Keratinocyte (primary cell): ENCODE results near the gene UNC79.

Source experiments
- EZH2 ChIP-seq: IDR thresholded peaks from one replicate; pipeline ENCODE4 v1.6.1; 2012; ENCODE audit warnings: inconsistent platforms, mild to moderate bottlenecking, low read length, moderate library complexity
- TF ChIP-seq, protein P1 (sequence below), 3 experiments: IDR thresholded peaks in 1 of 3; conservative IDR thresholded peaks in 1 of 3; optimal IDR thresholded peaks in 1 of 3; 2 replicates in 2 of 3; 3 replicates in 1 of 3; pipeline versions ENCODE3 to v1.5.1; 2011; ENCODE audit warnings: low read length in 3 of 3, mild to moderate bottlenecking in 3 of 3, moderate library complexity in 2 of 3, control low read depth in 1 of 3, inconsistent platforms in 1 of 3; ENCODE audit not compliant: insufficient read depth in 2 of 3; ENCODE audit errors: extremely low read depth in 1 of 3

DNA sequence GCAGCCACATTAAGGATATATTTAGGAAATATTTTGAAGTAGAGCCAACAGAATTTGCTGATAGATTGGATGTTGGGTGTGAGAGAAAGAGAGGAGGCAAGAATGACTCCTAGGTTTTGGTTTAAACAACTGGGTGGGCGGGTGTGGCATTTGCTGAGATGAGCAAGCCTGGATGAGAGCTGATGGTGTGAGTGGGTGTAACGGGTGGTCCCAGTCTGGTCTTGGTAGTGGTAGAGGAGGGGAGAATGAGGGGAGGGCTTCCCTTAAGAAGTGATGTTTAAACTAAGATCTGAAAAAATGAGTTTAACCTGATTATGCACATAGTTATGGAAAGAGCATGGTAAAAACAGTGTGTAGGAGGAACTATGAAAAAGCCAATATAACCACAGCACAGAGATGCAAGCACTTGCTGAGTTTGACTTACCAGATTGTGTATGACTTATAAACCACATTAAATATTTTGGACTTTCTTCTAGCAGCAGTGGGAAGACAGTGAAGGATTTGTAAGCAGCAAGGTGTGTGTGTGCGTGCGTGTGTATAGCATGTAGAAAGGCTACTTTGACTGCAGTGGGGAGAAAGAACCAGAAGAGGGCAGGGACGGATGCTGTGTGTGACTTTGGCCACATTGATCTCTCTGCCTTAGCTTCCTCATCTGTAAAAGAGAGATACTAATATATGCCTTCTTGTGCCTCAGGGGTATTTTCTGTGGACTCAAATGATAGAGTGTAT lies 217.9 kb downstream of the UNC79 start:
- TF ChIP-seq, protein P1, sequence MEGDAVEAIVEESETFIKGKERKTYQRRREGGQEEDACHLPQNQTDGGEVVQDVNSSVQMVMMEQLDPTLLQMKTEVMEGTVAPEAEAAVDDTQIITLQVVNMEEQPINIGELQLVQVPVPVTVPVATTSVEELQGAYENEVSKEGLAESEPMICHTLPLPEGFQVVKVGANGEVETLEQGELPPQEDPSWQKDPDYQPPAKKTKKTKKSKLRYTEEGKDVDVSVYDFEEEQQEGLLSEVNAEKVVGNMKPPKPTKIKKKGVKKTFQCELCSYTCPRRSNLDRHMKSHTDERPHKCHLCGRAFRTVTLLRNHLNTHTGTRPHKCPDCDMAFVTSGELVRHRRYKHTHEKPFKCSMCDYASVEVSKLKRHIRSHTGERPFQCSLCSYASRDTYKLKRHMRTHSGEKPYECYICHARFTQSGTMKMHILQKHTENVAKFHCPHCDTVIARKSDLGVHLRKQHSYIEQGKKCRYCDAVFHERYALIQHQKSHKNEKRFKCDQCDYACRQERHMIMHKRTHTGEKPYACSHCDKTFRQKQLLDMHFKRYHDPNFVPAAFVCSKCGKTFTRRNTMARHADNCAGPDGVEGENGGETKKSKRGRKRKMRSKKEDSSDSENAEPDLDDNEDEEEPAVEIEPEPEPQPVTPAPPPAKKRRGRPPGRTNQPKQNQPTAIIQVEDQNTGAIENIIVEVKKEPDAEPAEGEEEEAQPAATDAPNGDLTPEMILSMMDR (optimal IDR thresholded peaks at IDR 0.05 in 1 of 3, IDR thresholded peaks at IDR 0.05 in 1 of 3, conservative IDR thresholded peaks at IDR 0.05 in 1 of 3; ENCODE audit: extremely low read depth in 1 of 3, insufficient read depth in 2 of 3, low read length in 3 of 3) = peak; percentile 34 to 72 (median 58)
- no peak for TF ChIP-seq EZH2
